ENCODE measurements around the gene HSPB2. TPM values are rescaled to one million over a fixed set of nuclear protein-coding genes. Genes with fewer than 3 reads are reported as not detected.
"Not testable (repeated sequence)": the region's sequence is repeated elsewhere in the genome, so short reads cannot be mapped to it uniquely, and the experiment has no call there.

HSPB2 gene
- total RNA-seq, 1 experiment from 2014 or later: 1.6 TPM

GRCh38 chr11:111913031-111913861, 712 bp downstream of the HSPB2 start:
- peak; percentile 34 for DNase-seq (ENCODE audit: low read depth)

GRCh38 chr11:111913997-111914396, 1.5 kb downstream of the HSPB2 start:
- DNase-seq (ENCODE audit: low read depth): peak; percentile 78

- DNase-seq (ENCODE audit: low read depth): no peak
Observed at GRCh38 chr11:111916768-111917167, 4.2 kb downstream of the HSPB2 start.

- no peak for DNase-seq (ENCODE audit: low read depth)
Observed at GRCh38 chr11:111917312-111917711, 4.8 kb downstream of the HSPB2 start.

DNA sequence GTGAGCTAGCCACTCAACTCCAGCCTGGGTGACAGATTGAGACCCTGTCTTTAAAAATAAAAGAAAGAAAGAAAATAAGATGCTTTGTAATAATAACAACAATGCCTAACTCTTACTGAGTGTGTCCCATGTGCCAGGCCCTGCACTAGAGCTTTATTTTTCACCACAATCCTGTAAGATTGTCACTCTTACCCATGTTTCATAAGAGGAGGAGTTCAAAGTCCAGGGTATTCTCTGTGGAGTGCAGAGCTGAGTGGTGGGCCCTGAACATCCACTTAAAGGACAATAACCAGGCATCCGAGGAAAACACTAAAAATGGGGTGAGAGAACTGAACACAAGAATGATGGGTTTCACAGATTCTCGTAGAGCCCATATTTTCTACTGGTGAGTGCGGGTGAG, 5.3 kb downstream of the HSPB2 start:
- DNase-seq (ENCODE audit: low read depth): no peak

DNA sequence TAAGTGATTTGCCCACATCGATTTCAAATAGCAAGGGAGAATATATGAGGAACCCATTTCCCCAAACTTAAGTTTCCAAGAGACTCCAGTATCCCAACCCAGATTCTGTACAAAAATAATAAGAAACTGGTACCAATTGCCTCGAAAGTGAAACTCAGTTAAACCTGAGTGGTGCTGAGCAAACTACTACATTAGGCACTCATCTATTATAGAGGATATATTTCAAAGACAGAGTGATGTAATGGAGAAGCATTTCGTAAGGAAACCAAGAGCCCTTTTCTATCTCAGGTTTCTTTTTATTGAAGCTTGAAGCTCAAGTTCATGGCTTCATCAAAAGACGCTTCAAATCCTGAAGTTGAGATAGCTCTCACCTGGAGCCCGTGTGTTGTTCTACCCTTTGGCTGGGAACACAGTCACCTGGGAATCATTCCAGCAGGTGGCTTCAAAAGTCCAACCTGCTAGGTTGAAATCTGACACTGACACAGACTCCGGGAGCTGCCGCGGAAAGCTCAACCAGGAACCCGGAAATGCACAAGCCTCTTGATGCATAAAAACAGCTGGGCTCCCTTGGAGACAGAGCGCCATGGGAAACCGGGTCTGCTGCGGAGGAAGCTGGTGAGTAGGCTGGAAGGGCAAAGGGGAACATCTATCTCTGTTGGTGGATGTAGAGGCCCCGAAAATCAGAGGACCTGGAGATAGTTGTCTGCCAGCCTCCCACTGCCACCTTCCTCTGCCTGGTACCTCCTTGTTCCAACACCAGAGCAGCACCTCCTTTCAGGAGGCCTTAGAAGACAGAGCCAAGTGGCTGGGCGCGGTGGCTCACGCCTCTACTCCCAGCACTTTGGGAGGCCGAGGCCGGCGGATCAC, 6.1 kb downstream of the HSPB2 start, which contains the start of gene C11orf52:
TSS of gene C11orf52 (plus strand) at position 524 of the 867 bp plus-strand sequence. CDS start at position 584, 60 bp downstream.
- peak; percentile 92 for DNase-seq (ENCODE audit: low read depth)

DNA sequence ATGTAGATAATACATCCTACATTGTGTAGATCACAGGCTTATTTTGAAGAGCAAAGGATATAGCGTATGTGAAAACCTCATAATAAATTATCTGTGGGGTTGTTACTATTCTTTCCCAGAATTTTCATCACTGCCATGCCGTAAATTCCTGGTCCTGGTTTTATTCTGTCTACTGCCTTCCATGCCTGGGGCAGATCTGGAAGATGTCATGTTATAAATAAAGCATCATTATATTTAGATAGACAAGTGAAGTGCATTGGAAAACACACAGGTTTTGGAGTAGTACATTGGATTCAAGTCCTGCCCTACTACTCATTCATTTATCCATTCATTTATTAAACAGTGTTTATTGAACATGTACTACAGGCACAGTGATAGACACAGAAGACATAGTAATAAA, 8.4 kb downstream of the HSPB2 start:
- DNase-seq (ENCODE audit: low read depth): no peak

GRCh38 chr11:111921541-111922230, 9.2 kb downstream of the HSPB2 start:
- no peak for DNase-seq (ENCODE audit: low read depth)

GRCh38 chr11:111922803-111923202, 10.3 kb downstream of the HSPB2 start:
- peak; percentile 82 for DNase-seq (ENCODE audit: low read depth)

- DNase-seq (ENCODE audit: low read depth): no peak
Observed at GRCh38 chr11:111923351-111923788, 10.8 kb downstream of the HSPB2 start.

DNA sequence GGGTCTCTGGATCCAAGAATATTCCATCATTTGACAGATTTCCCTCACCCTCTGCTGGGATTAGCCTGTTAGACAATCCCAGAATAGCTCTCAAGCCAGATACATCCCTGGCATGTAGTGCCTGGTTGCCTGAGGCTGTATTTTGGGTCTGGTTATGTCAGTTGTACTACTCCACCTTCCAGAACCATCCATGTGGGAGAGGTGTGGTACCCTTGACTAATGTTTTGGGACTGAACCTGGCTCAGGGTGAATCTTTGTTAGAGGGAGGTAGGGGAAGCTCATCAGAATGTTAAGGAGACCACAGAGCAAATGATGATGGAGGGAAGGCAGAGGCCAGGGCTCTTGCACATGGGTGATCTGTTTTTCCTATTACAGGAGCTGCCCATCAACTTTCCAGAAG, 11.4 kb downstream of the HSPB2 start:
- no peak for DNase-seq (ENCODE audit: low read depth)

DNA sequence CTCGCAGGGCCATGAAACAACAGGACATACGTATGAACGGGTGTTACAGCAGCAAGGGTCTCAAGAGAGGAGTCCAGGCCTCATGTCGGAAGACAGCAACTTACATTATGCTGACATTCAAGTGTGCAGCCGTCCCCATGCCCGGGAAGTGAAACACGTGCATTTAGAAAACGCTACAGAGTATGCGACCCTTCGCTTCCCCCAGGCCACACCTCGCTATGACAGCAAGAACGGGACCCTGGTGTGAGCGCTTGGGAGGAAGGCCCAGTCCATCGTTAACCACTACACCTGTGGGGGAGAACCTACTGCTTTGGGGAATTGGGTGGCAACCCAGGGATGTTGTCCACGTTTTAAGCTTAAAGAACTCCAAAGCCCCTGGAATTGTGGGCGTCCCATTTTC, 13.4 kb downstream of the HSPB2 start:
- DNase-seq (ENCODE audit: low read depth): no peak

DNA sequence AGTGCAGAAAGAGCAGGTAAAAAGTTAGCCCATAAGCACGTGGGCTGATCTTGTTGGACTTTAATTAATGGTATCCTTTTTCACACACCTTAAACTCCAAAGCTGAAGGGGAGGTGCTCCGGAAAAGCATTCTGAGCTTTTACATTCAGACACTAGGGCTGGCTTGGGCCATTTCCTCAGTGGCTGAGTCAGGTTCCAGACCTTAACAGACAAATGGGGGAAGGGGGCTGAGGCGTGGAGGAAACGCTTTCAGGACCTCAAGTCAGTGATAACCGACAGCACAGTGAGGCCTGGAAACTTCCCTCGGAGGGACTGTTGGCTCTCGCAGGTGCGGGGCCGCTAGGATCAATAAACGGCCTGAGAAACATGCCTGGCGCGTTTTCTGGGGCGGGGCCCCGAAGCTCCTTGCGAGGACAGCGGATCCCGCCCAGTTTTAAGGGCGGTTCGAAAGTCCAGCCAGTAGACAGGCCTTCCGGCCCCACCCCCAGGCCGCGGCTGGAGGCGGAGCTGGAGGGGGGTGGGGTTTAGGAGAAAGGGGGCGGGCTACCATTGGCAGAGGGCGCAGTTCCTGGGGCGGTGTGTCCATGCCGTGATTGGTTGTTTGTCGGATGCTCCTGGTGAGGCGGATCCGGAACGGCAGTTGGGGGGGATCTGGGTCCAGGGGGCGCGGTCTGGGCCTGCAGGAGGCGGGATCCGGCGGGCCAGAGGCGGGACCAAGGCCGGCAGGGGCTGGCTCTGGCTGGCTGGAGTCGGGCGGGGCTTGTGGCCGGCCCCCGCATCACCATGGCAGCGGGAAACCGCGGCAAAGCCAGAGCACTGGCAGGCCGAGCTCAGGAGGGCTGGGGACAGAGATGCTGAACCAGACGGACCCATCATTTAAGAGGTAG, 14.2 kb downstream of the HSPB2 start:
- peak; percentile 94 for DNase-seq (ENCODE audit: low read depth)

DNA sequence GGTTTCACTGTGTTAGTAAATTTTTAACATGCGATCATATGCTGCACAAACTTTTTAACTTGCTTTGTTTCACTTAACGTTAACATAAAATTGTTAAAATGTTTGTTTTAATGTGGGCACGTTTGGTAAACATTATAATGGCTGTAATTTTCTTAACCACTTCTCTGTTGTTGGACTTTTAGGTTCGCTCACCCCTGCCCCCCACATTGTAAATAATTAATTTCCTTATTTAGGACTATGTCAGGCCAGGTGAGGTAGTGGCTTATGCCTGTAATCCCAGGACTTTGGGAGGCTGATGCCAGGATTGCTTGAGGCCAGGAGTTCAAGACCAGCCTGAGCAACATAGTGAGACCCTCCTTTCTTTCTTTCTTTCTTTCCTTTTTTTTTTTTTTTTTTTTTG, 17.9 kb downstream of the HSPB2 start:
- no peak for DNase-seq (ENCODE audit: low read depth)

DNA sequence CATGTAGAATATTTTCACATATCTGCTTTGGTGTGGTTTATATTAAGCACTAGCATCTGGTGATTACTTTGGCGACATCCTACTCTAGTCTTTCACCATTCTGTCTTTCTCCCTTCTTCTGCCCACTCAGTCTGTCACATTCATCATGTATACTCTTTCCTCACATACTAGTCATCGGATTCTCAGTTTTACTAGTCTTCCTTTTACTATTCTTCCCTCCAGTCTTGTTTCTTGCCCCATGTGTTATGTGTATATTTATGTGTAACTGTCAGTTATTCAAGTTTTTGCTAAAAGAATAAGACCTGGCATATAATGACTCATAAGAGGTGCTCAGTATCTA, 20.0 kb downstream of the HSPB2 start:
- no peak for DNase-seq (ENCODE audit: low read depth)

DNA sequence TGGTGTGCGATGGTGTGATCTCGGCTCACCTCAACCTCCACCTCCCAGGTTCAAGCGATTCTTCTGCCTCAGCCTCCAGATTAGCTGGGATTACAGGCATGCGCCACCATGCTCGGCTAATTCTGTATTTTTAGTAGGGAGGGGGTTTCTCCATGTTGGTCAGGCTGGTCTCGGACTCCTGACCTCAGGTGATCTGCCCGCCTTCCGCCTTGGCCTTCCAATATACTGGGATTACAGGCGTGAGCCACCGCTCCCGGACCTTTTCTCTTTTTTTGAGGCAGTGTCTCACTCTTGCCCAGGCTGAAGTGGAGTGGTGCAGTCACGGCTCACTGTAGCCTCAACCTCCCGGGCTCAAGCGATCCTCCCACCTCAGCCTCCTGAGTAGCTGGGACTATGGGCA, 20.6 kb downstream of the HSPB2 start:
- not testable (repeated sequence) for DNase-seq (ENCODE audit: low read depth)

GRCh38 chr11:111933872-111934271, 21.3 kb downstream of the HSPB2 start:
- DNase-seq (ENCODE audit: low read depth): no peak

- no peak for DNase-seq (ENCODE audit: low read depth)
Observed at GRCh38 chr11:111934306-111934705, 21.8 kb downstream of the HSPB2 start.

- DNase-seq (ENCODE audit: low read depth): no peak
Observed at GRCh38 chr11:111935317-111936039, 22.9 kb downstream of the HSPB2 start.

- DNase-seq (ENCODE audit: low read depth): no peak
Observed at GRCh38 chr11:111936040-111936540, 23.6 kb downstream of the HSPB2 start.
